K562 (cell line): ENCODE results near the gene DENND10. TPM values are rescaled to one million over a fixed set of nuclear protein-coding genes. Genes with fewer than 3 reads are reported as not detected.

ENCODE experiments used
- ARHGAP35 ChIP-seq: fragments of 450-650 bp; IDR thresholded peaks from 2 replicates; pipeline ENCODE4 v1.6.1; 2018; ENCODE audit not compliant: partially characterized antibody
- CC2D1A ChIP-seq: fragments of 450-650 bp; IDR thresholded peaks from 2 replicates; pipeline ENCODE4 v1.6.1; 2017; ENCODE audit warnings: mild to moderate bottlenecking
- GTF3C2 ChIP-seq: IDR thresholded peaks from 3 replicates; pipeline ENCODE4 v1.6.1; 2011; ENCODE audit warnings: borderline replicate concordance, mild to moderate bottlenecking, moderate library complexity; ENCODE audit not compliant: insufficient read length; ENCODE audit errors: extremely low read depth
- HIVEP1 ChIP-seq: fragments of 250-450 bp; sonication (Bioruptor Pico); IDR thresholded peaks from 2 replicates; pipeline ENCODE4 v1.4.0; 2020; ENCODE audit warnings: mild to moderate bottlenecking
- MGA ChIP-seq: fragments of 450-650 bp; IDR thresholded peaks from 2 replicates; pipeline ENCODE4 v1.6.1; 2016; ENCODE audit warnings: mild to moderate bottlenecking, moderate library complexity
- NFE2 ChIP-seq: IDR thresholded peaks from 2 replicates; pipeline ENCODE4 v1.6.1; 2014; ENCODE audit warnings: antibody characterized with exemption, low read depth
- YBX1 ChIP-seq: fragments of 450-650 bp; IDR thresholded peaks from 2 replicates; pipeline ENCODE4 v1.7.1; 2016; ENCODE audit warnings: mild to moderate bottlenecking
- polyA plus RNA-seq, 8 experiments: library from polyadenylated mRNA; depleted of rRNA in 4 of 8; stranded (reverse) in 5 of 8; unstranded in 3 of 8; fragments of >200 nt; fragmentation: Nextera tagmentation in 2 of 8; fragmentation: Illumina TruSeq in 1 of 8; extraction: Ambion mirVana in 2 of 8; extraction: Trizol in 1 of 8; gene quantifications; 2 replicates each; pipeline versions ENCODE4 v1.2.1 to v1.2.3, GENCODE V29; 2011 to 2014; ENCODE audit warnings: inconsistent platforms in 1 of 8, missing spikeins in 1 of 8
- total RNA-seq, 7 experiments: library from RNA; depleted of rRNA in 6 of 7; stranded (reverse); fragments of >200 nt in 6 of 7; fragmentation: Illumina TruSeq in 2 of 7; extraction: Trizol in 2 of 7; gene quantifications; 2 replicates each; pipeline versions ENCODE4 v1.2.1 to v1.2.3, GENCODE V29; 2011 to 2021; ENCODE audit warnings: low replicate concordance in 1 of 7

The DENND10 gene
- total and polyA plus RNA-seq, 9 of the 15 experiments (the other 6 are each of a cell fraction or from before 2014, with no cell fraction given): 9.4 to 20.0 (median 12.5) TPM

- TF ChIP-seq MGA (no peak), HIVEP1 (CRISPR knock-in tag) (no peak), ARHGAP35 (no peak), CC2D1A (no peak), YBX1 (no peak), GTF3C2 (no peak), NFE2 (no peak)
Measured at GRCh38 chr10:119113751-119114732, 10.1 kb downstream of the DENND10 start (continued).
